Endothelial cell of umbilical vein (primary cell): Measurements from ENCODE around the gene RFLNA.

Source experiments
- CTCF ChIP-seq, 2 donors: IDR thresholded peaks; 1 replicate in 1 of 2; 2 replicates in 1 of 2; pipeline ENCODE4 v1.5.1; 2011; ENCODE audit warnings: low read length in 2 of 2, mild to moderate bottlenecking in 2 of 2, moderate library complexity in 2 of 2, control low read depth in 1 of 2, inconsistent platforms in 1 of 2, low read depth in 1 of 2; ENCODE audit not compliant: insufficient read depth in 1 of 2; ENCODE audit errors: extremely low read depth in 1 of 2
- EZH2 ChIP-seq: IDR thresholded peaks from 2 replicates; pipeline ENCODE4 v1.6.1; 2012; ENCODE audit warnings: borderline replicate concordance, low read depth, mild to moderate bottlenecking, moderate library complexity, low read length, inconsistent platforms; ENCODE audit not compliant: severe bottlenecking
- FOS ChIP-seq: IDR thresholded peaks from 2 replicates; pipeline ENCODE4 v1.6.1; 2011; ENCODE audit warnings: mild to moderate bottlenecking, low read length, moderate library complexity, borderline replicate concordance; ENCODE audit not compliant: insufficient read depth
- MYC ChIP-seq: IDR thresholded peaks from one replicate; pipeline ENCODE4 v1.6.1; 2011; ENCODE audit warnings: mild to moderate bottlenecking, low read depth, low read length
- POLR2A ChIP-seq: IDR thresholded peaks from 2 replicates; pipeline ENCODE4 v1.6.1; 2012; ENCODE audit warnings: low read depth, mild to moderate bottlenecking, control low read depth, low read length
- POLR2AphosphoS5 ChIP-seq: IDR thresholded peaks from 2 replicates; pipeline ENCODE4 v1.6.1; 2012; ENCODE audit warnings: low read depth, mild to moderate bottlenecking, control low read depth, low read length, moderate library complexity; ENCODE audit not compliant: insufficient read depth

- TF ChIP-seq POLR2A (no peak), MYC (no peak), POLR2AphosphoS5 (no peak), CTCF (IDR thresholded peaks at IDR 0.05; ENCODE audit: extremely low read depth in 1 of 2, insufficient read depth in 1 of 2, low read depth in 1 of 2, low read length in 2 of 2) (no peak), EZH2 (no peak), FOS (no peak)
Observed at GRCh38 chr12:124316257-124316900, 21.5 kb downstream of the RFLNA start.
